MCF 10A (cell line): ENCODE data around the gene CAND2. TPM values are rescaled to one million over a fixed set of nuclear protein-coding genes. Genes with fewer than 3 reads are reported as not detected.

Experiments
- BruUV-seq: library from RNA; stranded (reverse); fragments of 400-500 nt; replicated peaks from 2 replicates; lab custom pipeline; 2021; lab: Mats Ljungman, UMichigan
- CTCF ChIA-PET: fragments of 300-600 bp; sonication (Branson Sonifier 250); formaldehyde crosslinking; extraction: SDS; loops from one replicate; lab custom pipeline; 2021; ENCODE audit warnings: antibody characterized with exemption, inconsistent platforms; lab: Yijun Ruan, JAX
- POLR2A ChIA-PET: fragments of 300-600, 350-650 bp; sonication (Branson Sonifier 250); formaldehyde crosslinking; extraction: SDS; loops from one replicate; lab custom pipeline; 2020; ENCODE audit warnings: antibody characterized with exemption, inconsistent platforms; lab: Yijun Ruan, JAX
- DNase-seq: peaks from one replicate; pipeline ENCODE4 v3.0.0-alpha.2; 2018; ENCODE audit not compliant: unreplicated experiment
- H3K27ac Mint-ChIP-seq: one replicate; pipeline ENCODE4 v1.8.0; 2022; ENCODE audit warnings: mild to moderate bottlenecking, low read depth, mixed read lengths; ENCODE audit not compliant: unreplicated experiment
- H3K27me3 Mint-ChIP-seq: one replicate; pipeline ENCODE4 v1.8.0; 2022; ENCODE audit warnings: mixed read lengths; ENCODE audit not compliant: insufficient read depth, unreplicated experiment
- H3K36me3 Mint-ChIP-seq: one replicate; pipeline ENCODE4 v1.8.0; 2022; ENCODE audit warnings: mild to moderate bottlenecking, moderate library complexity, mixed read lengths; ENCODE audit not compliant: insufficient read depth, unreplicated experiment
- H3K4me1 Mint-ChIP-seq: one replicate; pipeline ENCODE4 v1.8.0; 2022; ENCODE audit warnings: mixed read lengths; ENCODE audit not compliant: insufficient read depth, unreplicated experiment
- H3K4me3 Mint-ChIP-seq: one replicate; pipeline ENCODE4 v1.8.0; 2022; ENCODE audit warnings: mild to moderate bottlenecking, moderate library complexity, mixed read lengths; ENCODE audit not compliant: unreplicated experiment
- H3K9me3 Mint-ChIP-seq: one replicate; pipeline ENCODE4 v1.8.0; 2022; ENCODE audit warnings: mixed read lengths; ENCODE audit not compliant: unreplicated experiment
- CTCF ChIP-seq: fragments of 200-600 bp; IDR thresholded peaks from one replicate; pipeline ENCODE4 v1.8.0; 2022; ENCODE audit warnings: antibody characterized with exemption, mild to moderate bottlenecking; ENCODE audit not compliant: unreplicated experiment
- intact Hi-C: fragments of 100-400 bp; cut with micrococcal nuclease; formaldehyde crosslinking; loops from 2 replicates; pipeline ENCODE4 v1.14.1; 2022
- total RNA-seq: library from RNA; stranded (reverse); gene quantifications from 2 replicates; pipeline ENCODE4 v1.2.3, GENCODE V29; 2022

CAND2 gene
- total RNA-seq, 1 experiment from 2014 or later, result not detected

GRCh38 chr3:12815719-12816118 is 19.2 kb downstream of the CAND2 start:
- no peak overlapping the region for H3K27ac Mint-ChIP-seq
- no peaks in the 10 kb centered on the region for H3K36me3 Mint-ChIP-seq
- POLR2A ChIA-PET, result interaction anchor here (0.6 kb wide), 1 partner anchor 108 kb away, joined by 3 read pairs; no protein-coding TSS in a partner anchor
- no peak overlapping the region for H3K4me3 Mint-ChIP-seq
- no peaks in the 10 kb centered on the region for H3K4me1 Mint-ChIP-seq
- no peaks in the 10 kb centered on the region for H3K27me3 Mint-ChIP-seq
- CTCF ChIA-PET, result interaction anchor here (1.0 kb wide), 1 partner anchor 28 kb away, joined by 3 read pairs; no protein-coding TSS in a partner anchor
- no peaks in the 10 kb centered on the region for H3K9me3 Mint-ChIP-seq
- TF ChIP-seq CTCF, result no peak
- no peak for DNase-seq
- intact Hi-C loops, result no loop called here
- no TSS peak for BruUV-seq

GRCh38 chr3:12816521-12817342 is 20.3 kb downstream of the CAND2 start:
- POLR2A ChIA-PET, result interaction anchor here (2.5 kb wide), 1 partner anchor 16 kb away, joined by 9 read pairs; no protein-coding TSS in a partner anchor
- H3K27me3 Mint-ChIP-seq, result no peaks in the 10 kb centered on the region
- no peaks in the 10 kb centered on the region for H3K9me3 Mint-ChIP-seq
- no peaks in the 10 kb centered on the region for H3K4me1 Mint-ChIP-seq
- intact Hi-C loops, result no loop called here
- CTCF ChIA-PET, result no interaction called here
- TF ChIP-seq CTCF, result no peak
- H3K27ac Mint-ChIP-seq, result no peak overlapping the region
- DNase-seq, result no peak
- no TSS peak for BruUV-seq
- no peak overlapping the region for H3K4me3 Mint-ChIP-seq
- no peaks in the 10 kb centered on the region for H3K36me3 Mint-ChIP-seq

- H3K4me1 Mint-ChIP-seq, result no peaks in the 10 kb centered on the region
- no peaks in the 10 kb centered on the region for H3K9me3 Mint-ChIP-seq
- no peak overlapping the region for H3K4me3 Mint-ChIP-seq
- no peaks in the 10 kb centered on the region for H3K36me3 Mint-ChIP-seq
- BruUV-seq, result no TSS peak
- ChIA-PET POLR2A (interaction anchor here (2.5 kb wide), 1 partner anchor 15 kb away, joined by 9 read pairs; no protein-coding TSS in a partner anchor), CTCF (no interaction called here)
- no peaks in the 10 kb centered on the region for H3K27me3 Mint-ChIP-seq
- intact Hi-C loops, result no loop called here
- no peak for TF ChIP-seq CTCF
- no peak for DNase-seq
- H3K27ac Mint-ChIP-seq, result no peak overlapping the region
These were observed 20.8 kb downstream of the CAND2 start for GRCh38 chr3:12817343-12817710.

- Mint-ChIP-seq H3K4me1 (no peaks in the 10 kb centered on the region), H3K9me3 (no peaks in the 10 kb centered on the region)
- intact Hi-C loops, result no loop called here
These were observed 21.8 kb downstream of the CAND2 start for GRCh38 chr3:12818273-12818672.

More at GRCh38 chr3:12818273-12818672, 21.8 kb downstream of the CAND2 start:
- no TSS peak for BruUV-seq
- Mint-ChIP-seq H3K36me3 (no peaks in the 10 kb centered on the region), H3K27ac (no peak overlapping the region), H3K4me3 (no peak overlapping the region), H3K27me3 (no peaks in the 10 kb centered on the region)
- TF ChIP-seq CTCF, result no peak
- no peak for DNase-seq
- ChIA-PET CTCF (interaction anchor here (0.6 to 1.5 kb wide), 4 partner anchors 7 to 94 kb away, joined by 3 to 4 read pairs (median 3); partner anchors contain the start of gene RPL32), POLR2A (interaction anchor here (0.7 to 2.5 kb wide), 2 partner anchors 14 to 25 kb away, joined by 3 to 9 read pairs; no protein-coding TSS in a partner anchor)
